ENCODE measurements around the gene IFNA6. TPM values are rescaled to one million over a fixed set of nuclear protein-coding genes. Genes with fewer than 3 reads are reported as not detected.
"Not testable (repeated sequence)": the region's sequence is repeated elsewhere in the genome, so short reads cannot be mapped to it uniquely, and the experiment has no call there.

The IFNA6 gene
- total RNA-seq, 2 experiments from 2014 or later, result not detected

DNA sequence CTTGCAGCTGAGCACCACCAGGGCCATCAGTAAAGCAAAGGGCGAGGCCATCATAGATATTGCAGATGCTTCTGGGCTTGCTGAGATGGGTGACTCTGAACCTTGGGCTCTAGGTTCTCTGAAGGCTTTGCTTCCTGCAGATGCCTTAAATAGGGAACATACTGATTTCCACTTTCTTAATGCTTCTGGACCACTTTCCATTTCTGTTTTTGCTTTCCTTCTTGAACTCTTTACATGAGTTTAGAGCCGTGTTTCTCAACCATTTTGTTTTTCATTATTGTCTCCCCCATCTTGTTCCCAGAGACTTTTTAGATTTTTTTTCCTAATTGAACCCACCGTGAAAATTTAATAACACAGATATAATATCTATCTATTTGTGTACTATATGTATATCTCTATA lies 17.3 kb upstream of the IFNA6 start, which contains the start of gene IFNA13:
TSS of gene IFNA13 (minus strand) at position 101 of the 400 bp plus-strand sequence. CDS start at position 54, 47 bp downstream.
- no peak within 1 kb of the TSS for H3K4me3 ChIP-seq (ENCODE audit: low read length)
- H3K36me3 Mint-ChIP-seq (ENCODE audit: low read depth), result no peaks in the 10 kb centered on the region
- no peaks in the 10 kb centered on the region for H3K9me3 Mint-ChIP-seq
- H3K4me1 Mint-ChIP-seq (ENCODE audit: low read depth), result no peaks in the 10 kb centered on the region
- H3K27ac Mint-ChIP-seq, result no peak within 1 kb of the TSS
- POLR2A ChIA-PET, result no interaction called here
- intact Hi-C loops (cut with DNase I, micrococcal nuclease), result no loop called here
- H3K27me3 Mint-ChIP-seq, result peaks cover 35% of the 10 kb centered on the region
- no peak within 1 kb of the TSS for H3K27ac ChIP-seq (ENCODE audit: low read depth in 1 of 2, low read length in 2 of 2)
- CTCF ChIA-PET, result interaction anchor here (0.6 kb wide), 1 partner anchor 191 kb away, joined by 3 read pairs; no protein-coding TSS in a partner anchor
- TF ChIP-seq, protein P1, sequence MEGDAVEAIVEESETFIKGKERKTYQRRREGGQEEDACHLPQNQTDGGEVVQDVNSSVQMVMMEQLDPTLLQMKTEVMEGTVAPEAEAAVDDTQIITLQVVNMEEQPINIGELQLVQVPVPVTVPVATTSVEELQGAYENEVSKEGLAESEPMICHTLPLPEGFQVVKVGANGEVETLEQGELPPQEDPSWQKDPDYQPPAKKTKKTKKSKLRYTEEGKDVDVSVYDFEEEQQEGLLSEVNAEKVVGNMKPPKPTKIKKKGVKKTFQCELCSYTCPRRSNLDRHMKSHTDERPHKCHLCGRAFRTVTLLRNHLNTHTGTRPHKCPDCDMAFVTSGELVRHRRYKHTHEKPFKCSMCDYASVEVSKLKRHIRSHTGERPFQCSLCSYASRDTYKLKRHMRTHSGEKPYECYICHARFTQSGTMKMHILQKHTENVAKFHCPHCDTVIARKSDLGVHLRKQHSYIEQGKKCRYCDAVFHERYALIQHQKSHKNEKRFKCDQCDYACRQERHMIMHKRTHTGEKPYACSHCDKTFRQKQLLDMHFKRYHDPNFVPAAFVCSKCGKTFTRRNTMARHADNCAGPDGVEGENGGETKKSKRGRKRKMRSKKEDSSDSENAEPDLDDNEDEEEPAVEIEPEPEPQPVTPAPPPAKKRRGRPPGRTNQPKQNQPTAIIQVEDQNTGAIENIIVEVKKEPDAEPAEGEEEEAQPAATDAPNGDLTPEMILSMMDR (IDR thresholded peaks at IDR 0.05), result no peak
- no peak within 1 kb of the TSS for H3K4me3 Mint-ChIP-seq
- H3K9me3 ChIP-seq (ENCODE audit: control insufficient read depth in 1 of 2, insufficient read depth in 1 of 2, low read length in 2 of 2), result no peaks in the 10 kb centered on the region
- DNase-seq (no peak), ATAC-seq (ENCODE audit: poor library complexity) (no peak)
- no peaks in the 10 kb centered on the region for H3K36me3 ChIP-seq (ENCODE audit: insufficient read depth, low read length)
- no peaks in the 10 kb centered on the region for H3K27me3 ChIP-seq (ENCODE audit: control insufficient read depth in 1 of 2, insufficient read depth in 2 of 2, low read length in 2 of 2)
- H3K4me1 ChIP-seq (ENCODE audit: insufficient read depth, low read length), result no peaks in the 10 kb centered on the region

DNA sequence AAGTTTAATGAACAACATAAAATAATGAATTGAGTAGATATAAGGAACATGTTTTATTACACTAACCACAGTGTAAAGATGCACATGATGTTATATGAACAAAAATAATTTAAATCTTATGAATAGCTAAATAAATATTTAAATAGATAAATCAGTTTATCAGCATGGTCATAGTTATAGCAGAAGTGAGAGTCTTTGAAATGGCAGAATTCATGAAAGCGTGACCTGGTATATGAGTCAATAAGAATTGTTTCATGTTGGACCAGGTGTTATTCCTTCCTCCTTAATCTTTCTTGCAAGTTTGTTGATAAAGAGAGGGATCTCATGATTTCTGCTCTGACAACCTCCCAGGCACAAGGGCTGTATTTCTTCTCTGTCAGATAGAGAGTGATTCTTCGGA lies 16.5 kb upstream of the IFNA6 start:
- H3K4me1 ChIP-seq (ENCODE audit: insufficient read depth, low read length); H3K4me1 Mint-ChIP-seq (ENCODE audit: low read depth); H3K27ac Mint-ChIP-seq; H3K27ac ChIP-seq (ENCODE audit: low read depth in 1 of 2, low read length in 2 of 2); H3K36me3 ChIP-seq (ENCODE audit: insufficient read depth, low read length); H3K9me3 Mint-ChIP-seq; intact Hi-C loops (cut with DNase I, micrococcal nuclease); H3K36me3 Mint-ChIP-seq (ENCODE audit: low read depth); H3K27me3 ChIP-seq (ENCODE audit: control insufficient read depth in 1 of 2, insufficient read depth in 2 of 2, low read length in 2 of 2); POLR2A ChIA-PET; H3K9me3 ChIP-seq (ENCODE audit: control insufficient read depth in 1 of 2, insufficient read depth in 1 of 2, low read length in 2 of 2); DNase-seq; H3K4me3 Mint-ChIP-seq; ATAC-seq (ENCODE audit: poor library complexity); H3K4me3 ChIP-seq (ENCODE audit: low read length); CTCF ChIA-PET: not testable (repeated sequence)
- peaks cover 35% of the 10 kb centered on the region for H3K27me3 Mint-ChIP-seq

DNA sequence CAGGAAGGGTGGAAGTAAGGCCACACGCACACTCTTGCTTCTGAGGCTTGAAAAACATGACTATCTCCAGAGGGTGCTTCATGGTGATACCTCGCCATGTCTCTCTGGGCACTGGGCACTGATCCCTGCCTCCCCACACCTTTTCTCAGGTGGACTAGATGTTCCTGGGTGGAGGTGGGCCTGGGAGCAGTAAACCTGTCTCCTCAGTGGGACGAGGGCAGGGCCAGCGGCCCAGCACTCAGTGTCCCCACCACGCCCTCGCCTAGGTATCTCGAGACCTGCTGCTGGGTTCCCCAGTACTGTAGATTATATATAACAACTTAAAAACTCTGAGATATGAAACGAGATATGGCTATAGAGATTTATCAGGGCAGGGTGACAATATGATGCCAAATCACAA lies 11.6 kb upstream of the IFNA6 start:
- intact Hi-C loops (cut with DNase I, micrococcal nuclease), result no loop called here
- Histone ChIP-seq H3K9me3 (ENCODE audit: control insufficient read depth in 1 of 2, insufficient read depth in 1 of 2, low read length in 2 of 2) (no peaks in the 10 kb centered on the region), H3K4me3 (ENCODE audit: low read length) (no peak overlapping the region), H3K4me1 (ENCODE audit: insufficient read depth, low read length) (peaks cover 7% of the 10 kb centered on the region), H3K36me3 (ENCODE audit: insufficient read depth, low read length) (no peaks in the 10 kb centered on the region), H3K27ac (ENCODE audit: low read depth in 1 of 2, low read length in 2 of 2) (no peak overlapping the region), H3K27me3 (ENCODE audit: control insufficient read depth in 1 of 2, insufficient read depth in 2 of 2, low read length in 2 of 2) (no peaks in the 10 kb centered on the region)
- ChIA-PET CTCF (no interaction called here), POLR2A (no interaction called here)
- H3K27me3 Mint-ChIP-seq, result peaks cover 22% of the 10 kb centered on the region
- no peak for DNase-seq
- no peak overlapping the region for H3K4me3 Mint-ChIP-seq
- no peaks in the 10 kb centered on the region for H3K9me3 Mint-ChIP-seq
- H3K27ac Mint-ChIP-seq, result no peak overlapping the region
- no peaks in the 10 kb centered on the region for H3K36me3 Mint-ChIP-seq (ENCODE audit: low read depth)
- H3K4me1 Mint-ChIP-seq (ENCODE audit: low read depth), result peaks cover 16% of the 10 kb centered on the region
- TF ChIP-seq, protein P1 (IDR thresholded peaks at IDR 0.05), result no peak
- ATAC-seq (ENCODE audit: poor library complexity), result no peak
